NCI-H1694 treated with DMSO at 0.1 percent for 48 hours (cell line): ENCODE measurements around the gene CYFIP2.

ENCODE experiments used
- DNase-seq: peaks from one replicate; lab custom pipeline; 2025; lab: John Stamatoyannopoulos, UW

CYFIP2 gene

GRCh38 chr5:157358871-157359270, 92.9 kb downstream of the CYFIP2 start:
- DNase-seq: no peak

DNA sequence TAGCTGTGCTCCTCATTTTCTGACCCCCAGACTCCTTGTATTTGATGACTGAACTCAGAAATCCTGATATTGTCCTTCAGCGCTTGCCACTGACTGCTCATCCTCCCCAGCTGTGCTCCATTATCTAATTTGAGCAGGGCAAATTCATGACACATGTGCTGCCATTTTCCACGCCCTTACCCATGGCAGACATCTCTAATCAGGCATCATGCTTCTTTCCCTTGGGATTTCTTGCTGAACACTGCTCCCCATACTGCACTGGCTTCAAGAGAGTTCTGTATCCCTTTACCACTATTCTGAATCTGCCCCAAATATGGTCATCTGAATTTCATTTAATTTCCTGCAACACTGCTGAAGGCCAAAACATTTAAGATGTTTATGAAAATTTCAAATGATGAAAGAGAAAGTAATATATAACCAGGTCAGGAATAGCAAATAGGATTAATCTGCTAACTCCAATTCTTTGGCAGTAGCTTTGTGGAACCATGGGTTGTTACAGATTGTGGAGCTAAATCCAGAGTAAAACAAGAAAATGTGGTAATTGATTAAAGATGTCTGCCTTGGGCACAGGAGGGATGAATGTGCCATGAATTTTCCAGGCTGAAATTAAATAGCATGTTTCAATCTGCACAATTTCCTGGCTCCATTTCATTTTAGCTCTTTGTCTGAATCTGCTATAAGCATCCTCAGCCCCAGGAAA, 93.6 kb downstream of the CYFIP2 start:
- no peak for DNase-seq

DNA sequence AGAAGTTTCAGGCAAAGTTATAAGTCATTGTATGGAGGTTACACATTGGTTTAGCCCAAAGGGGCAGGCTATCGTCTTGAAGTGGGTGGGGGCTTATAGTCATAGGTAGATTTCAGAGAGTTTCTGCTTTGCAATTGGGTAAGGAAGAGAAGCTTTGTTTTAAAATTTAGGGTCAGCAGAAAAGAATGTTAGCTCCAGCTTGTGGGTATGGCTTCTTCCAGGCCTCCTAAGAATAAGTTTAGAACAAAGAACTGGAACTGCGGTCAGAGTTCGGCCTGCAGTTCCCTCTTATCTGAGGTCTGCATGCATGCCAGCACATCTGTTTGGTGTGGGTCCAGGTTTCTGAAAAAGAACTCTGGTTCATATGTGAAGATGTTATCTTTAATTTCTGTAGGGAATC, 96.1 kb downstream of the CYFIP2 start:
- DNase-seq: no peak

GRCh38 chr5:157362502-157362901, 96.6 kb downstream of the CYFIP2 start:
- DNase-seq: no peak

GRCh38 chr5:157362982-157363381, 97.1 kb downstream of the CYFIP2 start:
- no peak for DNase-seq

DNA sequence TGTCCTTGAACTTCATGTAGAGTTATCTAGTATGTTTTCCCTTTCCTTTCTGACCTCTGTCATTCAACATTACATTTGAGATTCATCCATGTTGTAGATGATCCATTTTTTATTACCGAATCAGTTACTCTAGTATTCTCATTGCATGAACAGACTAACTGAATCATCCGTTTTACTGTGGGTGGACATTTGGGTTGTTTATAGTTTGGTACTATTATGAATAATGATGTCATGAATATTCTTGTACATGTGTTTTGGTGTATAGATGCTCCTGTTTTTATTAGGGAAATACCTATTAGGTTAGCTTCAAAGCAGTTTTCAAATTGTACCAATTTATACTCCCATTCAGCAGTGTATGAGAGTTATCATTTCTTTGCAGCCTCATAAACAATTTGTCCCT, 99.8 kb downstream of the CYFIP2 start:
- no peak for DNase-seq

DNA sequence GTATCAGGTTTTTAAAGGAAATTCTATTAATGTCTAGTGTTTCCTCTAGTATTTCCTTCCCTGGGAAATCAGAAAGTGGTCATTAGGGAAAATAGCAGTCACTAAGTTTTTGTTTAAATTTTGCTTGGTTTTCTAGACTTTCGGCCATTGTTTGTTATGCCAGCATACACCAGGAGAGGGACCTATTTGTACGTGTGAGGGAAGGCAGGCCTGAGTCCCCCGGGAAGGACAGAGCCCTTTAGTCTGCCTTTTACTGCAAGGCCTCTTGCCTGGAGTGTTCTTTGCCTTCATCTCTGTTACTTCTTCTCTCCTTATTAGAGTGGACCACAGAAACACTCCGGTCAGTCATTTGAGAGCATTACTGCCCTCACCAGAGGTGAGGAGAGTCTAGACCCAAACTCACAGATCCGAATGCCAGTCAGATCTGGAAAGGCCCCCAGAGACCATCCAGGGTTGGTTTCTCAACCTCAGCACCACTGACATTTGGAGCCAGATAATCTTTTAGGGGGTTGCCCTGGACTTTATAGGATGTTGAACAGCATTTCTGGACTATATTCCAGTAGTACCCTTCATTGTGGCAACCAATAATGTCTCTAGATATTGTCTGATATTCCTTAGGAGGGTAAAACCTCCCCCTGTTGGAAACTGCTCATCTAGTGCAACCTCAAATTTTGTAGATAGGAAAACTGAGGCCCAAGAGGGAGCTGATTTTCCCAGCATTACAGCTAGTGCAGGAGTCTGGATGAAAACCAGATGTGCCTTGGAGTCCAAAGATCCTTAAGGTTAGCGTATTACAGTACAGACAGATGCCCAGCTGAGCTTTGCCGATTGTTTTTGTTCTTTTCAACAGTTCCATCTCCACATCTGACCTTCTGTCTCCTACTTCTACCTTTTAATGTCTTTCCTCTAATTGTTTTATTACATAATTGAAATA, 101.1 kb downstream of the CYFIP2 start:
- no peak for DNase-seq

DNA sequence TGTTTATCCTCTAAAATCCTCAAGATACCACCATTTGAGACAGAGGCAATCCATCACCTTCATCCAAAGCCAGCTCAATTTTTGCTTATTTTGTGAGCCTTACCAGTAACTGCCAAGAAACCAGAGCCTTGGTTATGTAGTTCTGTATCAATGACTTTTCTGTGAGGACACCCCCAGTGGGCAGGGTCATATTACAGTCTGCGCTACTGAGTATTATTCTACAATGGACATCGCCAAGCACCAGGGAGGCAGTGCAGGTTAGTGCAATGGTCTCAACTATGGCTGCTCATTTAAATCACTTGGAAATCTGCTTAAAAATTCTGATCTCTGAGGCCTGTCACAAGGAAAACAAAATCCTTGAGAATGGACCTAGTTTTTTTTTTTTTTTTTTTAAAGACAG, 103.6 kb downstream of the CYFIP2 start:
- no peak for DNase-seq

DNA sequence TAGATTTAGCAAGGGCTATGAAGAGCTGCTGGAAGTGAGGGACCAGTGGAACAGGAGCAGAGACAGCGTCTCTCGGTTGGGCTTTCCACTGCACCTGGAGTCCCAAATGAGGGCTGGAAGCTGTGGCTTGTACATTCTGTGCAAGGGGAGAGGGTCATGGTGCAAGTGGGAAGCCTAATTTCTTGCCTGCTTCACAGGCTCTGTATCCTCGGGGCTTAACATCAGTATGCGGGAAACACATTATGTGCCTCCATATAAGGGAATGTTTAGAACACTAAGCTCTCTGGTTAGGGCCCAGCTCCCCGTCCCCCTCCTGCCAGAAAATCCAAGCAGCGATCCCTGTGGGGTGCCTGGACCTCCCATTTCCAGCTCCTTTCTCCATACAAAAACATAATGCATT, 105.0 kb downstream of the CYFIP2 start:
- no peak for DNase-seq

GRCh38 chr5:157371655-157372471, 105.9 kb downstream of the CYFIP2 start:
- no peak for DNase-seq

GRCh38 chr5:157372472-157372822, 106.5 kb downstream of the CYFIP2 start:
- DNase-seq: no peak

GRCh38 chr5:157378509-157378908, 112.6 kb downstream of the CYFIP2 start:
- no peak for DNase-seq

- DNase-seq: no peak
These were observed 114.1 kb downstream of the CYFIP2 start for GRCh38 chr5:157379983-157380382.

DNA sequence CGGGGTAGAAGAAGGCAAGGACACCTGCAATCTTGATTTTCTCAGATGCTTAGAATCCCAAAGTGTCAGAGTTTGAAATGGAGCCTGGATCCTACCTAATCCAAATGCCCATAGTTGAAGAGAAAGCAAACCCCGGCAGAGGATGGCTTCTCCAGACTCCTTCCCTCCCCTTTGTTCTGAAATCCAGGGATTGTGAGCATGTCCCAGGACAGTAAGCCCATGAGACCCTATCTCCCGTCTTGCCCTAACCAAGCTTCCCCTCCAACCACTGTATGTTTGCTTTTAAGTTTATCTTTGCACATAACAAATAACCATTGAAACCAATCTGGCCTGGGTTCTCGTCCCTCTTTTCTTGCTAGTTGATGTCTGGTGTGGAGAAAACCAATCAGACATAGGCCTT, 115.8 kb downstream of the CYFIP2 start:
- no peak for DNase-seq

DNA sequence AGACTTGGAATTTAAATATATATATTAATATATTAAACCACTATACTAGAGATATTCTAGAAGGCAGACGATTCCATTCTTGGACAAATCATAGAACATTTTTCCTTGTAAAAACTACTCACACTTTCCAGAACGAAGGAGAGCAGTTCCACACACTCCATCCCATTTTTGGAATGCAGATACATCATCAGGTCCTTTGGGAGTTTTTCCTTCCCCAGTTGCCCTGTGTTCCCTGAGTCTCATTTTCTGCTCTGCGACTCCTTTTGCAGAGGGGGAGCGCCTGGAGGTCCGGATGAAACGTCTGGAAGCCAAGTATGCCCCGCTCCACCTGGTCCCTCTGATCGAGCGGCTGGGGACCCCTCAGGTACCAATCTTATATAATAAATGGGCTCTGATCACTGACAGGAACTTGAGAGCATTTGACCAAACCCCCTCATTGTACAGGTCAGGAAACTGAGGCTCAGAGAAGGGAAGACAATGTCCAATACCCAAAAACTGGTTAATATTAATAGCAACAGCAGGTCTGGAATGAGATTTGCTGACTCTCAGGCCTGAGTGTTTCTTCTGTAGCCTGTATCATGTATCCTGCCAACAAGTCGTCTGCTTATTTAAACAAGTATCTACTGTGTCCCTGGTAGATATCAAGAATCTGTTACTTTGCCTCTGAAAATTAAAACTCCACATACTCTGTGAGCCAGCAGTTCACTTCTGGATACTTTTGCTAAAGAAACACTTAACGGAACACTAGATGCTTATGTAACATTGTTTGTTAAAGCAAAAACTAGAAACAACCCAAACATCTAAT, 117.3 kb downstream of the CYFIP2 start:
- no peak for DNase-seq

DNA sequence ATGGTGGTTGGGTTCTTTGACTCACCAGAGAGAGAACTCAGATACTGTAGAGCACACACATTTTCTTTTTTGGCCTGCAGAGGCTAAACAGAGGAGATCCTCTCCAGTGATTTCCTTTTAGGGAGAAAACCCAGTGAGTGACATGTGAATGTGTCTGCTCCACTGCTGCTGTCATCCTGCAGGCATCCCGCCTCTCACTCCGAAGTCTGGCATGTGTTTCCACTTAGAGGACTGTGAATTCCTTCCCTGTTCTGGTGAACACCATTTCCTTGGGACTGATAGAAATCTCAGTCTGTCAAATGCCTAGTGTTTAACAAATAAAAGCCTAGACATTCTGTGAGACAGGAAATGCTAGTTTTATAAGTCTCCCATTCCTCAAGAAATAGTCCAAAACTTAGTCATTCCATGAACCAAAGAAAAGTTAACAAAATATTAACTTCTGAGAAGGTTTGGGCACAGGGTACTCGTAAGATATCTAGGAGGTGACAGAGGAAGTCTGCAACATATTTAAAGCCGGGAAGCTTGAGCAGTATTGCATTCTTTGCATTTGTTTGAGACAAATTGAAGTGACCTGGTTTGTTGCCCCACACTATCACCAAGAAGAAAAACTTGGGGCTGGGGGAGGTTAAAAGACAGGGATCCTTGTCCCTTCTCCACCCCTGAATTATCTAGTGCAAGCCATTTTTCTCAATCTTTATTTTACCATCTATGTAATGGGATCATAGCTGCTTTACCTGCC, 119.2 kb downstream of the CYFIP2 start:
- DNase-seq: no peak

- no peak for DNase-seq
These were observed 121.2 kb downstream of the CYFIP2 start for GRCh38 chr5:157387041-157387563.

DNA sequence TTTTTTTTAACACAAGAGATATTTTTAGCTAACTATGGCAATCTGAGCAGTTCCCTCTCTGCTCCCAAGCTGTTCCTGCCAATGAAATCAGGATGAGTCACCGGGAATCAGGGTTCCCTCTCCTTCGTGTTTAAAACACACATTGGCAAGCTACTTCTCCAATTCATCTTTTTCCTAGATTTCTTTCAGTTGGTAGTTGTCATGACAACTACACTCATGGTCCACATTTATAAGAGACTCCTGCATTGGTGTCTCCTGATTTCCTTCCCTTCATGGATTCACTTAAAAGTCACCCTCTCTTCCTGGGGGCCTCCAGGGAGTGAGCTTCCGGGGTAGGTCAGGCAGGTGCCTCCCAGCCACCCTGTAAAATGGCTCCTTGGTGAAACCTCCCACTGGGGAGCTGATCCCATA, 121.8 kb downstream of the CYFIP2 start:
- peak; percentile 31 for DNase-seq

GRCh38 chr5:157388111-157388710, 122.3 kb downstream of the CYFIP2 start:
- peak; percentile 72 for DNase-seq

DNA sequence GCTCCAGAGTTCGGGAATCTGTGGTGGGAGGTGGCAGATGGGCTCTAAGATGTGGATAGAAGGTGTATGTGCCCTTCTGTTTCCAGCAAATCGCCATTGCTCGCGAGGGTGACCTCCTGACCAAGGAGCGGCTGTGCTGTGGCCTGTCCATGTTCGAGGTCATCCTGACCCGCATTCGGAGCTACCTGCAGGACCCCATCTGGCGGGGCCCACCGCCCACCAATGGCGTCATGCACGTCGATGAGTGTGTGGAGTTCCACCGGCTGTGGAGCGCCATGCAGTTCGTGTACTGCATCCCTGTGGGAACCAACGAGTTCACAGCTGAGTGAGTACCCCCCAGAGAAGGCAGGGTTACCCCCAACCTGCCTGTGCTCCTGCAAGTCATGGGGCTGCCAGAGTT, 123.2 kb downstream of the CYFIP2 start:
- no peak for DNase-seq
